Mesothelial cell of epicardium (in vitro differentiated cells): Measurements from ENCODE around the gene TNPO1. TPM values are rescaled to one million over a fixed set of nuclear protein-coding genes. Genes with fewer than 3 reads are reported as not detected.

Source experiments
- DNase-seq, 2 experiments: peaks; one replicate each; pipeline ENCODE4 v3.0.0; 2021; ENCODE audit warnings: low spot score in 2 of 2; ENCODE audit not compliant: unreplicated experiment in 2 of 2
- H3K27ac Mint-ChIP-seq: 2 replicates; pipeline ENCODE4 v1.8.0; 2021; ENCODE audit warnings: mixed read lengths
- H3K27me3 Mint-ChIP-seq: 2 replicates; pipeline ENCODE4 v1.8.0; 2021; ENCODE audit warnings: low read depth, mixed read lengths
- H3K36me3 Mint-ChIP-seq: 2 replicates; pipeline ENCODE4 v1.8.0; 2021; ENCODE audit warnings: mixed read lengths
- H3K4me1 Mint-ChIP-seq: 2 replicates; pipeline ENCODE4 v1.8.0; 2021; ENCODE audit warnings: mixed read lengths
- H3K4me3 Mint-ChIP-seq: 2 replicates; pipeline ENCODE4 v1.8.0; 2021; ENCODE audit warnings: mild to moderate bottlenecking, moderate library complexity, mixed read lengths
- H3K9me3 Mint-ChIP-seq: 2 replicates; pipeline ENCODE4 v1.8.0; 2021; ENCODE audit warnings: mixed read lengths
- total RNA-seq: library from RNA; stranded (reverse); gene quantifications from 3 replicates; pipeline ENCODE4 v1.2.1, GENCODE V29; 2021
- TF ChIP-seq, protein P1 (sequence below): fragments of 200-600 bp; sonication (generic); IDR thresholded peaks from one replicate; pipeline ENCODE4 v1.5.0; 2021; ENCODE audit warnings: antibody characterized with exemption; ENCODE audit not compliant: unreplicated experiment

The TNPO1 gene
- total RNA-seq: 127 to 141 TPM (median 135 TPM) in 3 replicates

DNA sequence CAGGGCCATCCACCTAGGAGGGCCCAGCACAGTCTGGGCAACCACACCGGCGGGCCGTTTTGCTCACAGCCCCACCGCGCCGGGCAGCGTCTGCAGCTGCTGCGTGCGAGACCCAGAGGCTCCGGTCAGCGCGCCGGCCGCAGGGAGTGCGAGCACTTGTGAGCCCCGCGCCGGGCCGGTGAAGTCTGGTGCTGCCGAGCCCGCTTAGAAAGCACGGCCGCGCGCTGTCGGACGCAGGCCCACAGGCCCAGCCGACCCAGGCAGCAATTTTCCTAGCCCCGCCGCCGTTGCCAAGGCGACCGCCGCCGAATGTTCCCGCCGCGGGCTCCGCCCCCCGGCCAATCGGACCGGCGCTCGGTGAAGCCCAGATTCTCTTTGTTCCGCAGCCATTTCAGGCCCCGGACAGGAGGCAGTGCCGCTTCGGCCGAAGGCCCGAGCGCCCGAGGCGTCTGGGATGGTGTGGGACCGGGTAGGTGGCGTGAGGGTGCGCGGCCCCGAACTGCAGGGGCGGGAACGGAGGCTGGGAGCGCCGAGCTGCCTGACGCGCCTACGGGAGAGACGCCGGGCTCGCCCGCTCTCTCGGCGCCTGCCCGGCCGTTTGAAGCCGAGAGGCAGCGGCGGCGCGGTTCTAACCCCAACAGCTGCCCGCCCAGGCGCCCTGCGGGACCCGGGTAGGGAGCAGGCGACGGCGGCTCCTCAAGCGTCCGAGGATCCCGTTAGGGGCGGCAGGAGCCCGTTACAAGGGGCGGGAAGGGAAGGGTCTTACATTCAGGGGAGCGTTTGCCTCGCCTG is at the start of gene TNPO1:
TSS of gene TNPO1 (plus strand) at position 378 of the 792 bp plus-strand sequence. CDS start at position 455, 77 bp downstream.
- Mint-ChIP-seq H3K4me3 (peak within 1 kb of the TSS; percentile 95), H3K27ac (peak within 1 kb of the TSS; percentile 96), H3K27me3 (no peaks in the 10 kb centered on the region), H3K4me1 (peaks cover 19% of the 10 kb centered on the region), H3K9me3 (peaks cover 10% of the 10 kb centered on the region), H3K36me3 (peaks cover 11% of the 10 kb centered on the region)
- peak; percentile 81 to 92 for DNase-seq
- TF ChIP-seq, protein P1, sequence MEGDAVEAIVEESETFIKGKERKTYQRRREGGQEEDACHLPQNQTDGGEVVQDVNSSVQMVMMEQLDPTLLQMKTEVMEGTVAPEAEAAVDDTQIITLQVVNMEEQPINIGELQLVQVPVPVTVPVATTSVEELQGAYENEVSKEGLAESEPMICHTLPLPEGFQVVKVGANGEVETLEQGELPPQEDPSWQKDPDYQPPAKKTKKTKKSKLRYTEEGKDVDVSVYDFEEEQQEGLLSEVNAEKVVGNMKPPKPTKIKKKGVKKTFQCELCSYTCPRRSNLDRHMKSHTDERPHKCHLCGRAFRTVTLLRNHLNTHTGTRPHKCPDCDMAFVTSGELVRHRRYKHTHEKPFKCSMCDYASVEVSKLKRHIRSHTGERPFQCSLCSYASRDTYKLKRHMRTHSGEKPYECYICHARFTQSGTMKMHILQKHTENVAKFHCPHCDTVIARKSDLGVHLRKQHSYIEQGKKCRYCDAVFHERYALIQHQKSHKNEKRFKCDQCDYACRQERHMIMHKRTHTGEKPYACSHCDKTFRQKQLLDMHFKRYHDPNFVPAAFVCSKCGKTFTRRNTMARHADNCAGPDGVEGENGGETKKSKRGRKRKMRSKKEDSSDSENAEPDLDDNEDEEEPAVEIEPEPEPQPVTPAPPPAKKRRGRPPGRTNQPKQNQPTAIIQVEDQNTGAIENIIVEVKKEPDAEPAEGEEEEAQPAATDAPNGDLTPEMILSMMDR: no peak

DNA sequence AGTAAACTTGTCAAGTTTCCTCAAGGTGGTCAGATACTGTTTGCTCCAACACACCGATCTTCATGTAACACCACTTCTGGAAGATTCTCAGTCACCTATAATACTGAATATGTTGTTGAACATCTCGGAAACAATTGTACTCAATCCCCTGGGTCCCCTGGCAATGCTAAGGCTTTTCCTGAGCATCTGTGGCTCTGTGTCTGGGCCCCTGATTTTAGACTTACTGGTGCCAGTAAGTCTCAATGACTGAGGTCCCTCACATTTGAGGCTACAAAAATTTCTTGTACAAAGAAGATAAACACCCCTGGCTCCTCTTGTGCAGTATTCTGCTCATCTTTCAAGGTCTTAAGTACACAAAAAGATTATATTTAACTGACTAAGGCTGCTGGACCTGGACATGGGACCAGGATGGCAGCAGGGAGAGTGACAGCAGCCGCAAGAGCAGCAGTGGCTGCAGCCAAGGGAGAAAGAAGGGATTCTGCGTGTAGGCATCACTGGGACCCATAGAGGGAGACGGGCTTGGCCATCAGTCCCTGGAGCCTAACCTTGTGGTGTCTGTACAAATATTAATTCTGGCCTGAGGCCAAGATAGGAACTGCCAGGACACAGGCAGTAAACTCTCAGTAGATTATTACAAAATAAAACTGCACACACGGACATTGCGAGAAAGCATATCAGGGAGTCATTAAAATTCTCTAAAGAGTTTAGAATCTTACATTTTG is 49.0 kb upstream of the TNPO1 start:
- Mint-ChIP-seq H3K4me3 (no peak overlapping the region), H3K27ac (no peak overlapping the region), H3K9me3 (no peaks in the 10 kb centered on the region), H3K27me3 (no peaks in the 10 kb centered on the region), H3K4me1 (peaks cover 6% of the 10 kb centered on the region), H3K36me3 (no peaks in the 10 kb centered on the region)
- DNase-seq: no peak
- TF ChIP-seq, protein P1: no peak

DNA sequence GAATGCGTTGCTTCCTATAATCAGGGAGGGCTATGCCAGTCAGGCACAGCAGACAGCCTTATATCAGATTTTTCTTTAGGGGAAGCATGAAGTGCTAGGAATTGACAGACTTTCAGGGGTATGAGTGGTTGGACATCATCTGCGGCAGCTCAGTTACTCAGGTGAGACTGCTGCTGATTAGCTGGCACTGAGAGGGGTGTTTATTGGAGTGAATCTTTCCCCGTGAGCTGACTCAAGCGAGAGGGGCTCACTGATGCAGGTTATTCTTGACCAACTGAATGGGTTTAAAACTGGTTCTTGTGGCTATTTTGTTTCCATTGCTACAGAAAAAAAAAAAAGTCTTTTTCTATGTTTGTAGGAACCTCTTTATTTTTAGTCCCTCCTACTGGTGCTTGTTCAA is 46.2 kb upstream of the TNPO1 start:
- Mint-ChIP-seq H3K27ac (no peak overlapping the region), H3K27me3 (no peaks in the 10 kb centered on the region), H3K9me3 (no peaks in the 10 kb centered on the region), H3K4me3 (no peak overlapping the region), H3K36me3 (no peaks in the 10 kb centered on the region), H3K4me1 (peaks cover 6% of the 10 kb centered on the region)
- DNase-seq: no peak
- TF ChIP-seq, protein P1: no peak

DNA sequence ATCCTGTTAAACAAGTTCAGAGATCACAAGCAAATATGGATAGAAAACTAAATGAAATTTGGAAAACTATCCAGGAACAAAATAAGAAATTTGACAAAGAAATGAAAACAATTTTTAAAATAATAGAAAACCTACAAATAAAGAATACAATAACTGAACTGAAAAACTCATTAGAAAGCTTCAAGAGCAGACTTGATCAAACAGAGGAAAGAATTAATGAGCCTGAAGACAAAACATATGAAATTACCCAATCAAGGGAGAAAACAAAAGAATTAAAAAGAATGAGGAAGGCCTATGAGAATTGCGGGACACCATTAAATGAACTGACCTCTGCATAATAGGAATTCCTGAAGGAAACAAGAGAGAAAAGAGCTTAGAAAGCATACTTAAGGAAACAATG is 39.8 kb upstream of the TNPO1 start:
- Mint-ChIP-seq H3K27me3 (no peaks in the 10 kb centered on the region), H3K36me3 (no peaks in the 10 kb centered on the region), H3K4me1 (no peaks in the 10 kb centered on the region), H3K27ac (no peak overlapping the region), H3K9me3 (peaks cover 55% of the 10 kb centered on the region), H3K4me3 (no peak overlapping the region)
- no peak for DNase-seq
- TF ChIP-seq, protein P1: no peak

DNA sequence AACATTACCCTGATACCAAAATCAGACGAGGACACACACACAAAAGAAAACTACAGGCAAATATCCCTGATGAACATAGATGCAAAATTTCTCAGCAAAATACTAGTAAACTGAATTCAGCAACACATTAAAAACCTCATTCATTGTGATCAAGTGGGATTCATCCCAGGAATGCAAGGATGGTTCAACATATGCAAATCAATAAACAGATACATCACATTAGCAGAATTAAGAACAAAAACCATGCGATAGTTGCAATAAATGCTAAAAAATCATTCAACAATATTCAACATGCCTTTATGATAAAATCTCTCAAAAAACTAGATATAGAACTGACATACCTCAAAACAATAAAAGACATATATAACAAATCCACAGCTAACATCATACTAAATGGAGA is 36.9 kb upstream of the TNPO1 start:
- DNase-seq: no peak
- TF ChIP-seq, protein P1: no peak
- Mint-ChIP-seq H3K4me1 (no peaks in the 10 kb centered on the region), H3K9me3 (peaks cover 55% of the 10 kb centered on the region), H3K27me3 (no peaks in the 10 kb centered on the region), H3K27ac (no peak overlapping the region), H3K36me3 (no peaks in the 10 kb centered on the region), H3K4me3 (no peak overlapping the region)
